ENCODE results near the gene DLG3.

DLG3 gene

DNA sequence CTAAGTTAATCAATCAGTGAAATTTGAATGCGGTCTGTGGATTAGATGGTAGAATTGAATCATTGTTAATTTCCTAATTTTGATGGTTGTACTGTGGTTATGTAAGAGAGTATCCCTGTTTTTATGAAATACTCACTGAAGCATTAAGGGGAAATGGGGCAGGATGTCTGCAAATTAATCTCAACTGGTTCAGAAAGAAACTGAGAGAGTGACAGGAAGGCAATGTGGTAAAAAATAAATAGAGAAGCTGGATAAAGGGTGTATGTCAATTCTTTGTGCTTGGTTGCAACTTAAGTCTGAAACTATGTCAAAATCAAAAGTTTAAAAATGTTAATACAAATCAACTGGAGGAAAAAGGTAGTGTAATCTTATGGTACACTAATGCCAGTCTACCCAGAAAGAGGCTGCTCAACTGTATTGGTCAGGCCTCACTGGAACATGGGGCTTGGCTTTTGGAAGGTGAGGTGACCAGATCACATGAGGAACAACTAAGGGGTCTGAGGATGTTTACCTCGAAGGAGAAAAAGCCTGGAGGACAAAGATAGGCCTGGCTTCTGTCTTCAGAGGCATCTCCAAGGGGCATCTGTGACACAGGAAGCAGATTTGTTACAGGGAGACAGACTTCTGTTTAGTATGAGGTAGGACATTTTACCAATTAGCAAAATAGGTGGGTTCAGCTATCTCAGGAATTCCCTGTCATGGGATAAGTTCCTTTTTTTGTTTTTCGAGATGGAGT is 83.1 kb downstream of the DLG3 start:
- DNase-seq, result no peak

DNA sequence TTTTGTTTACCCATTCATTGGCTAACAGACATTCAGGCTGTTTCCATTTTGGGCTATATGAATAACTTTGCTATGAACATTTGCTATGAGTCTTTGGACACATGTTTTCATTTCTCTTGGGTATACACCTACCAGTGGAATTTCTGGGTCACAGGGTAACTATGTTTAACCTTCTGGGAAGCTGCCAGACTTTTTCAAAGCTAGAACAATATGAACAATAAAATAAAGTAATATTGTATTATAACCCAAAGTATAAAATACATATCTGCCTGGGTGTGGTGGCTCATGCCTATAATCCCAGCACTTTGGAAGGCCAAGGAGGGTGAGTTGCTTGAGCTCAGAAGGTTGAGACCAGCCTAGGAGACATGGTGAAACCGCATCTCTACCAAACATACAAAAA is 90.6 kb downstream of the DLG3 start:
- no peak for DNase-seq

DNA sequence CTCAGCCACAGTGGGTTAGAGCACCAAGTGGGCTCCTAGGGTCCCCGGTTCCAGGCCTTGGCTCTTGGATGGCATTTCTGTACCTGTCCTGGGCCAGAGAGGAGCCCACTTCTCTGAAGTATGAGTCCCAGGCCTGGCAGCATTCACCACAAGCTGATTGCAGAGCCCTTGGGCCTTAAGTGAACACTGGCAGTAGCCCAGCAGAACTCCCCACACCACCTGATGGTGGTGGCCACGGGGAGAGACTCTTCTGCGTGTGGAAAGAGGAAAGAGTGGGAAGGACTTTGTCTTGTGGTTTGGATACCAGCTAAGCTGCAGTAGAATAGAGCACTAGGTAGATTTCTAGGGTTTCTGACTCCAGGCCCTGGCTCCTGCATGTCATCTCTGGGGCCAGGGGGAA is 104.8 kb downstream of the DLG3 start:
- no peak for DNase-seq

DNA sequence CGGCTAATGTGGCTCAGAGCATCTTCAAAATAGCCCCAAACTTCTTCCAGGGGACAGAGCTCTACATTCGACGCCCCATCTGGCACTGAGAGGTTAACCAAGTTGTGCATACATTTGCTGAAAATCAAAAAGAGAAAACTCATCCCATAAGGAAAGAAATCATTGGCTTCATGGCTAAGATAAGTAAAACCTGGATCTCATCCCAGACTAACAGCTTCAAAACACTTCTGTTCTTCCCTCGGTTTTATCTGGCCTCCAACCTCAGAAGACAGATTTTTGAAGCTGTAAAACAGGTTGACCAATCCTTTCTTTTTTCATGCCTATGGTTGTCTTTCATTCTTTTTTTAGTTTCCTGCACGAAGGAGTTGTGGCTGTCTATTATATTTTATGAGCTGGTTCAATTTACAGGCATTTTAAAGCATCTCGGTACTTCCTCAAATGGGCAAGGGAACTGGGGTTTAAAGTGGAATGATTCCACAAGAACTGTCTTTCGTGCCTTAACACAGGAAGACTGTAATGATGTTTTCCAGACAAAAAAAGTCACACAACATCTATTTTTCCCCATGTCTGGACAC is 107.6 kb downstream of the DLG3 start:
- no peak for DNase-seq

DNA sequence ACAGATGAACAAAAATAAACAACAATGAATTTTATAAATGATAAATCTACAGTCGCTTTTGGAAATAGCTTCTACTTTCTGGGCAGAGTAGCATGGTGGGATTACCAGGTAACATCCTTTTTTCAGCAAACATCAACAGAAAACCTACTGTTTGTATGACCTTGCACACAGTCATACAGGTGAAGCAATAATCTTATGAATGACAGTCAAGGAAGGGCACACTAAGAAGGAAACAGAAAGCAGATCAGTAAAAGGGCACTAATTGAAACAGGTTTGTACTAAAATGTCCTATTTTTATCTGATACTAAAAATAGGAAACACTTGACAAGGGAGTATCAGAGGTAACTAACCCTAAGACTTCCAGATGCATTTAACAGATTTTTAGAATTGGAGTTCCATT is 108.9 kb downstream of the DLG3 start:
- DNase-seq, result no peak

DNA sequence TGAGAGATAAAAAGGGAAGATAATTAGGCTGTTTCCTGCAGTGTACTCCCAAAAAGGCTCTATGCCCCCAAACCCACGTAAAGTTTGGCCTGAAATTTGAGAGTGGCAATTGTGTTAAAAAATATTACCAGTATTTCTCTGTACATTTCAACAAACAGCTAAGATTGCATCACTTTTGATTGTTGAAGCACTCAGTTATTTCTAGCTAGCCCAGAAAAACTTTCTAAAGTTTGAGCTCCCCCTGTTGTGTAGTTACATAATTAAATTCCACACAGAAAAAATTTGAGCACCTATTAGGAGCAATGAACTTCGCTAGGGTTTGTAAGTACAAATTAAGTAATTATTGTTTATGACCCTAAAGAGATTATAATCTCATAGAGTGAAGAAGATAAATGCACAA is 109.4 kb downstream of the DLG3 start:
- DNase-seq, result no peak

DNA sequence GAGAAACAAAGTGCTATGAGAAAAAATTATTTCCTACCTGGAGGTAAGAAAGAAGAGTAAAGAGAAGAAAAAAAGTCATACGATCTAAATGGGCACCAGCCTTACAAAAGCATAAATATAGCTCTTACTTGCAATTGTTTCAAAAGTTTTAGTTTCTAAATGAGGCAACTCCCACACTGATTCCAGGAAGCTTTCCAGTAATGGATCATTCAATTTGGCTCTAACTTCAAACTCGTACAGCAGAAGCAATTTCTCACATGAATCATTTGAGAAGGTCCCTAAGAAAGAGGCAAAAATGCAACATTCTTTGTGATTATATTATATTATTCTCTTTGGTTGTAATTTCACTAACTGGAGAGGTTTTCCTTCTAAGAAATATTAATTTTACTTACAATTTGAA is 109.9 kb downstream of the DLG3 start:
- DNase-seq, result no peak

DNA sequence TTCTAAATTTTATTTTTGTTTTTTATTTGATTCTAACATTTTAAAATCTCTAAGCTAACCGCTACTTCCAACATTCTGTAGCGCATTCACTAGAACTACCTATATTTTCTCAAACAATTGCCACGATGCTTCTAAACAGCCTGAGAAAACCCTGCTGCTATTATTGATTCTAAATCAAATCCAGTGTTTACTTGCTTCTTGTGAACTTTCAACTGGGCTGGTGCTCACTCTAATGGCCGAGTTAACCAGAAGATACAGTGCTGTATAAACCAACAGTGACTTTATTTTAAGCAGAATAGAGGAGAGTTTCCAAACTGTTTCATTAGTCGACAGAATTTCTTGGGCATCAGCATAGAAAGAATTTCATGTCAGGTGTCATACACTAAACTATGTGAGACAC is 110.3 kb downstream of the DLG3 start:
- DNase-seq, result no peak

Data from NCI-H526 treated with DMSO at 0.1 percent for 48 hours (cell line).